ENCODE measurements around the gene BICDL1. TPM values are rescaled to one million over a fixed set of nuclear protein-coding genes. Genes with fewer than 3 reads are reported as not detected.

BICDL1 gene
- total RNA-seq, 2 donors from 2014 or later: 5.9 to 6.2 TPM

DNA sequence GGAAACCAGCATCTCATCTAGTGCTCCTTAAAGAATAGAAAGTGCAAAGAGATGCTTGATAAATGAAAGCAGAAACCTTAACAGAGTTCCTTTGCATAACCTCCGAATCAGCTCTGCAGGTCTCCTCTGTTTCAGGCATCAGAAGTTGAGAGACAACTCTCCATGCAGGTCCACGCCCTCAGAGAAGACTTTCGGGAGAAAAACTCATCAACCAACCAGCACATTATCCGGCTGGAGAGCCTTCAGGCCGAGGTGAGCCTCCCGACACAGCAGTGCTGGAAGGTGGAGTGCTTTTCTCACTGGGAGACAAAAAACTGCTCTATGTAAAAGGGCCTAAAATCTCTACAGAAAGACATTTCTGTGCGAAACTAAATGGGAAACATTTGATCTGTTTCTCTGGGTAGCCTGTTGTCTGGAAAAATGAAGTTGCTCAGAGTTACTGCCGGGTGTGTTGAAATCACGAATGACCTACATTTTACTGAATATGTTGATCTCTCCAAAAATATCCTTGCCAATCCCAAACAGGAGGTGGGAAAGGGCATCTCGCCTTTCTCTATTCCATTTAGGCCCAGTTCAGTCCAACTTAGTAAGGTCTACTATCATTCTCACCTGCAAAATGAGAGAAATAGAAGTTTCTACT lies 72.7 kb downstream of the BICDL1 start:
- WGBS, 2 donors: 79 to 90% methylated on average over 9 to 10 of the region's 10 CpGs
- Histone ChIP-seq H3K9me3 (no peaks in the 10 kb centered on the region), H3K4me3 (no peak overlapping the region), H3K36me3 (replicated peaks in 1 of 2; ENCODE audit: insufficient read depth in 1 of 2, low read depth in 2 of 2) (no peaks in the 10 kb centered on the region), H3K27ac (no peak overlapping the region), H3K4me1 (no peaks in the 10 kb centered on the region), H3K27me3 (no peaks in the 10 kb centered on the region)
- intact Hi-C loops (cut with DNase I): no loop called here
- DNase-seq (no peak), ATAC-seq (no peak)
- no peak for TF ChIP-seq POLR2A (IDR thresholded peaks at IDR 0.05)
- TF ChIP-seq, protein P1, sequence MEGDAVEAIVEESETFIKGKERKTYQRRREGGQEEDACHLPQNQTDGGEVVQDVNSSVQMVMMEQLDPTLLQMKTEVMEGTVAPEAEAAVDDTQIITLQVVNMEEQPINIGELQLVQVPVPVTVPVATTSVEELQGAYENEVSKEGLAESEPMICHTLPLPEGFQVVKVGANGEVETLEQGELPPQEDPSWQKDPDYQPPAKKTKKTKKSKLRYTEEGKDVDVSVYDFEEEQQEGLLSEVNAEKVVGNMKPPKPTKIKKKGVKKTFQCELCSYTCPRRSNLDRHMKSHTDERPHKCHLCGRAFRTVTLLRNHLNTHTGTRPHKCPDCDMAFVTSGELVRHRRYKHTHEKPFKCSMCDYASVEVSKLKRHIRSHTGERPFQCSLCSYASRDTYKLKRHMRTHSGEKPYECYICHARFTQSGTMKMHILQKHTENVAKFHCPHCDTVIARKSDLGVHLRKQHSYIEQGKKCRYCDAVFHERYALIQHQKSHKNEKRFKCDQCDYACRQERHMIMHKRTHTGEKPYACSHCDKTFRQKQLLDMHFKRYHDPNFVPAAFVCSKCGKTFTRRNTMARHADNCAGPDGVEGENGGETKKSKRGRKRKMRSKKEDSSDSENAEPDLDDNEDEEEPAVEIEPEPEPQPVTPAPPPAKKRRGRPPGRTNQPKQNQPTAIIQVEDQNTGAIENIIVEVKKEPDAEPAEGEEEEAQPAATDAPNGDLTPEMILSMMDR (IDR thresholded peaks at IDR 0.05): no peak

DNA sequence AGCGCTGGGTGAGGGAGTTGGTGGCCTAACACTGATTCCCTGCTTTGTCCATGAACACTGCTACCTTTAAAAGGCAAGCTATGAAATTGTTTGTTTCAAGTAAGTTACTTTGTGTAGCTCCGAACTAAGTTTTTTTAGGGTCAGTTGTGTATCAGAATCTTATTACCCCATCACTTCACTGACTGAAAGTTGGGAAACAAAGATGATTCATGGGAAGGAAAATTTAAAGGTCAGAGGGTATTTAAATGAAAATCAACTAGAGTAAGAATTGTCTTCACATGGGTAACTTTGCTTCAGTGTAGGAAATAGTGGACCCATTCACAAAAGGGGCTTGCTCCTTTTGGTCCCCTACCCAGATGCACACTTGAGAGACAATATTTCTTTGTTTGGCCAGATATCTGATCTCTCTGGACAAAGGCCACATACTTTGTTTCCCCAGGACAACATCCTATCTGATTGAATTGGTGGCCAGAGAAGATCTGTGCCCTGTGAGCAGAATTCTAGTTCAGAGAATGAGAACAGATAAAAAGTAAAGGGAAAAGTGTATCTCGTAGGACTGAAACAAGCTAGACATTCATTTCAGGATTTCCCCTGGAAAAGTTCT lies 74.0 kb downstream of the BICDL1 start:
- intact Hi-C loops (cut with DNase I): no loop called here
- H3K36me3 ChIP-seq (replicated peaks in 1 of 2; ENCODE audit: insufficient read depth in 1 of 2, low read depth in 2 of 2): no peaks in the 10 kb centered on the region
- H3K4me1 ChIP-seq: no peaks in the 10 kb centered on the region
- H3K4me3 ChIP-seq: no peak overlapping the region
- DNase-seq: no peak
- H3K27me3 ChIP-seq: no peaks in the 10 kb centered on the region
- 89% methylated on average over 3 of the region's 3 CpGs for WGBS, 2 donors
- ATAC-seq: no peak
- no peak overlapping the region for H3K27ac ChIP-seq
- TF ChIP-seq, protein P1 (IDR thresholded peaks at IDR 0.05): no peak
- TF ChIP-seq POLR2A (IDR thresholded peaks at IDR 0.05): no peak
- no peaks in the 10 kb centered on the region for H3K9me3 ChIP-seq

DNA sequence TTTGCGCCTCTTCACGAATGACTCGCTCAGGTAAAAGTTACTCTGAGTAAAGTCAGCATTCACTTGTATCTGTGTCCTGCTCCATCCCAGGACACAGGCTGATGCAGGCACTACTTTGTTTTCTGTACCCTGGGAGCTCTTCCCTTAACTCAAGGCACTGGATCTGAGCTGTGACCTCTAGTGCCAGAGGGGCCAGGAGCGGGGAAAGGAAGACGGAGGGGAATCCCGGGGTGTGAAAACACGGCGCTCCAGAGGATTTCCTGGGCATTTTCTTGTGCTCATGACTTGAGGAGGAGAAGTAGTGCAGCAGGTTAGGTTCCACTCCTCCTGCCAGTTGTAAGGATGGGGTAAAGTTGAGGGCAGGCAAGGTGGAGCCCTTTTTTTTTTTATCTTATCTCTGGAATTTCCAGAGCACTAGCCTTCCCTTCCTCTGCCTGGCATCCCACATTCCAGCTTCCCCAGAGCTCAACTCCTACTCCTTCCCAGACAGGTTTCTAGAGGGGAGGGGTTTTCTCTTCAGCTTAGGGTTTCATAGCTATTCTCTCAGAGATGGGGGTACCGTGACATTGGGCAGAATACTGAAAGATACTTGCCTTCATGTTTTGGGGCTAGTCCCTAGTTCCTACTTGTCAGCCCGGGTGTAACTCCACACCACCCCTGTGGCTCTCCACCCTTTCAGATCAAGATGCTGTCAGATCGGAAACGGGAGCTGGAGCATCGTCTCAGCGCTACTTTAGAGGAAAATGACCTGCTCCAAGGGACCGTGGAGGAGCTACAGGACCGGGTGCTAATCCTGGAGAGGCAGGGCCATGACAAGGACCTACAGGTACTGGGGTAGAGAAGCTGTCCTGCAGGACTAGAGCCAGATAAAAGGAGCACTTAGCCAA lies 75.3 kb downstream of the BICDL1 start:
- ATAC-seq (no peak), DNase-seq (no peak)
- intact Hi-C loops (cut with DNase I): no loop called here
- H3K4me3 ChIP-seq: no peak overlapping the region
- no peak for TF ChIP-seq POLR2A (IDR thresholded peaks at IDR 0.05)
- TF ChIP-seq, protein P1 (IDR thresholded peaks at IDR 0.05): no peak
- WGBS, 2 donors: 68 to 76% methylated on average over 16 of the region's 16 CpGs
- H3K9me3 ChIP-seq: no peaks in the 10 kb centered on the region
- H3K36me3 ChIP-seq (replicated peaks in 1 of 2; ENCODE audit: insufficient read depth in 1 of 2, low read depth in 2 of 2): no peaks in the 10 kb centered on the region
- H3K27ac ChIP-seq: no peak overlapping the region
- no peaks in the 10 kb centered on the region for H3K27me3 ChIP-seq
- H3K4me1 ChIP-seq: no peaks in the 10 kb centered on the region

DNA sequence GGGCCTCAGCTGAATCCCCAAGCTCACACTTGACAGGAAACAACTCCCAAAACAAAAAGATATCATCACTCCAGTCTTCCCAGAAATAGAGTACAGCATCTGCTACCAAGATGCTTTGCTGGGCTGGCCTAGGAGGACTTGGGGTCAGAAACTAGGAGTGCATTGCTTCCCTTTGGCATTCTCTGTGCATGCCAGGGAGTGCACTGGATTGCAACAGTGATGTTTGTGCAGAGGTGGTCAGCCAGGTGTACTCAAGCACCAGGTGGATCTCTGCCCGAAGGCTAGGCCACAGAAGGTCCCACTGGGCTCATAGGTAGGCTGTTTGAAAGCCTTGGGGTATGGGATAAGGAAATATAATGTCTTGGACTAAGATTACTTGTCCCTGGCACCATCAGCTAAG lies 76.4 kb downstream of the BICDL1 start:
- intact Hi-C loops (cut with DNase I): no loop called here
- TF ChIP-seq POLR2A (IDR thresholded peaks at IDR 0.05): no peak
- TF ChIP-seq, protein P1 (IDR thresholded peaks at IDR 0.05): no peak
- no peak for ATAC-seq

More for the DNA sequence above, 76.4 kb downstream of the BICDL1 start:
- WGBS, 2 donors: 63% methylated on average over 1 of the region's 1 CpG; no CpG with 5 or more reads in 1 of the 2 donors
- H3K4me1 ChIP-seq: no peaks in the 10 kb centered on the region
- no peak for DNase-seq
- no peak overlapping the region for H3K4me3 ChIP-seq
- H3K27me3 ChIP-seq: no peaks in the 10 kb centered on the region
- no peak overlapping the region for H3K27ac ChIP-seq
- H3K36me3 ChIP-seq (replicated peaks in 1 of 2; ENCODE audit: insufficient read depth in 1 of 2, low read depth in 2 of 2): no peaks in the 10 kb centered on the region
- no peaks in the 10 kb centered on the region for H3K9me3 ChIP-seq
